ENCODE measurements around the gene PHLDB3. TPM values are rescaled to one million over a fixed set of nuclear protein-coding genes. Genes with fewer than 3 reads are reported as not detected.

Gene PHLDB3
- total and polyA plus RNA-seq, 2 of the 13 experiments (the other 11 are each of a cell fraction or from before 2014, with no cell fraction given), result 11.3 to 14.5 TPM

- no peaks in the 10 kb centered on the region for H3K9me3 ChIP-seq (ENCODE audit: low read length)
- FAIRE-seq, result no peak
- H3K27me3 ChIP-seq (ENCODE audit: control insufficient read depth in 1 of 2, insufficient read depth in 2 of 2, low read length in 2 of 2), result no peaks in the 10 kb centered on the region
- intact Hi-C loops (cut with micrococcal nuclease; ENCODE audit: unreplicated experiment), result no loop called here
- H3K4me3 ChIP-seq (replicated peaks in 1 of 3; ENCODE audit: insufficient read depth in 1 of 3, low read depth in 2 of 3, low read length in 3 of 3), result no peak overlapping the region
- H3K27ac ChIP-seq (ENCODE audit: extremely low read length, insufficient read depth, low read length), result no peak overlapping the region
- no peaks in the 10 kb centered on the region for H3K4me1 ChIP-seq (ENCODE audit: insufficient read depth, low read length)
- H3K4me2 ChIP-seq (ENCODE audit: low read depth, low read length), result no peak overlapping the region
- no peak for ATAC-seq
- no TSS peak for BruUV-seq (replicated peaks)
- H4K20me1 ChIP-seq (ENCODE audit: insufficient read depth, low read length), result no peaks in the 10 kb centered on the region
- no peak for DNase-seq (ENCODE audit: low spot score)
- TF ChIP-seq TCF12 (IDR thresholded peaks at IDR 0.05) (no peak), TCF12 (CRISPR knock-in tag; IDR thresholded peaks at IDR 0.05) (no peak), ATAD3A (CRISPR knock-in tag; IDR thresholded peaks at IDR 0.05) (no peak), ZKSCAN8 (CRISPR knock-in tag; IDR thresholded peaks at IDR 0.05; ENCODE audit: borderline replicate concordance) (no peak), CBX2 (IDR thresholded peaks at IDR 0.05; ENCODE audit: low read depth, low read length) (no peak), CBX2 (CRISPR knock-in tag; IDR thresholded peaks at IDR 0.05; ENCODE audit: low read depth) (no peak), ZNF770 (CRISPR knock-in tag; IDR thresholded peaks at IDR 0.05) (no peak), FOXM1 (CRISPR knock-in tag; IDR thresholded peaks at IDR 0.05) (no peak), PHF8 (CRISPR knock-in tag; IDR thresholded peaks at IDR 0.05) (no peak), KLF16 (CRISPR knock-in tag; IDR thresholded peaks at IDR 0.05) (no peak), PAWR (CRISPR knock-in tag; IDR thresholded peaks at IDR 0.05; ENCODE audit: borderline replicate concordance) (no peak), KDM6A (CRISPR knock-in tag; IDR thresholded peaks at IDR 0.05; ENCODE audit: low read depth) (no peak), PHF21A (CRISPR knock-in tag; IDR thresholded peaks at IDR 0.05) (no peak), ATM (IDR thresholded peaks at IDR 0.05; ENCODE audit: borderline replicate concordance) (no peak), SMARCE1 (IDR thresholded peaks at IDR 0.05; ENCODE audit: borderline replicate concordance) (no peak), ZNF18 (CRISPR knock-in tag; IDR thresholded peaks at IDR 0.05; ENCODE audit: insufficient replicate concordance) (no peak), TRAFD1 (CRISPR knock-in tag; IDR thresholded peaks at IDR 0.05; ENCODE audit: borderline replicate concordance) (no peak), LBX2 (CRISPR knock-in tag; IDR thresholded peaks at IDR 0.05; ENCODE audit: borderline replicate concordance) (no peak)
- H3K9ac ChIP-seq (ENCODE audit: insufficient read depth, low read depth, low read length), result no peak overlapping the region
- CTCF ChIA-PET (ENCODE audit: low intra/inter-chr PET ratio, low total read pairs), result no interaction called here
- 98% methylated on average over 4 of the region's 15 CpGs for WGBS (ENCODE audit: low lambda C conversion rate)
- no peak overlapping the region for H2AFZ ChIP-seq (ENCODE audit: low read length)
- POLR2A ChIA-PET, result interaction anchor here (0.5 to 5.5 kb wide), 2 partner anchors 15 to 733 kb away, joined by 3 to 17 read pairs; partner anchors contain the start of gene ZNF227
- H3K36me3 ChIP-seq (replicated peaks in 1 of 2; ENCODE audit: control insufficient read depth in 1 of 2, insufficient read depth in 2 of 2, low read length in 2 of 2), result peaks cover 3 to 5% of the 10 kb centered on the region in 2 experiments; a peak in 2 of 5 replicates
- H3K79me2 ChIP-seq (ENCODE audit: insufficient read depth, low read length), result no peaks in the 10 kb centered on the region
- in situ Hi-C loops (cut with HindIII; ENCODE audit: extremely low pct_ligation_motif_present, low pct_unique_long_range_greater_than_20kb), result no loop called here
Observed at GRCh38 chr19:43479226-43479625, 25.3 kb downstream of the PHLDB3 start.
